ENCODE results near the gene TMEM14A. TPM values are rescaled to one million over a fixed set of nuclear protein-coding genes. Genes with fewer than 3 reads are reported as not detected.
"Not testable (repeated sequence)": the region's sequence is repeated elsewhere in the genome, so short reads cannot be mapped to it uniquely, and the experiment has no call there.

The TMEM14A gene
- total RNA-seq, 1 experiment from 2014 or later, result 7.3 TPM

DNA sequence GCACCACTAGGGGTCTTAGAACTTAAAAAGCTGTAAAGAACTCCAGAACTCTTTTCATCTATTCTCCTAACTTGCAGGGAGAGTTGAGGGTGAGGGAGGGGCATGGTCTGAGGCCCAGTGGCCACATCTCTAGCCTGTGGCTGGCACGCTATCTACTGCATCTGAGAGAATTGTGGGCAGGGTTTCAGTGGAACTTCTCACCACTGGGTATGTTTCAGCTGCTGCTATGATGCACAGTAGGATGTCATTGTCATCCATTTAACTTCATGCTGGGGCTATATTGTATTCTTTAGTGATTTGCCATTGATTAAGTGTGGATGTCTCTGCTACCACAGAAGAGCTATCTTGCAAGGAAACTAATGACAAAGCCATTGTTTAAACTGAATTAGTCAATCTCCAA lies 4.5 kb downstream of the TMEM14A start:
- Histone ChIP-seq H3K4ac (ENCODE audit: low read depth, low read length) (no peak overlapping the region), H2AK5ac (ENCODE audit: insufficient read length, low read length) (no peak overlapping the region), H3K27ac (ENCODE audit: insufficient read length, low read depth, low read length) (no peak overlapping the region), H3K9me3 (ENCODE audit: control insufficient read depth, low read depth, low read length) (no peaks in the 10 kb centered on the region), H3K79me1 (ENCODE audit: insufficient read depth, low read depth, low read length, poor library complexity, severe bottlenecking) (no peaks in the 10 kb centered on the region), H3K14ac (ENCODE audit: insufficient read depth, low read length) (no peak overlapping the region), H2BK5ac (ENCODE audit: insufficient read length, low read length) (no peak overlapping the region), H2BK120ac (ENCODE audit: low read depth, low read length, poor library complexity, severe bottlenecking) (no peak overlapping the region), H2BK20ac (ENCODE audit: low read depth, low read length, poor library complexity, severe bottlenecking) (no peak overlapping the region), H3K9ac (ENCODE audit: extremely low read depth, insufficient read length, low read length) (no peak overlapping the region), H2AFZ (ENCODE audit: low read length) (no peak overlapping the region), H3K23ac (ENCODE audit: insufficient read length, low read depth, low read length) (no peak overlapping the region), H4K5ac (ENCODE audit: insufficient read length, low read depth, low read length) (no peak overlapping the region), H3K23me2 (ENCODE audit: insufficient read length, low read depth, low read length, poor library complexity, severe bottlenecking) (peaks cover 5% of the 10 kb centered on the region), H4K91ac (ENCODE audit: insufficient read length, low read depth, low read length) (no peak overlapping the region), H3K18ac (ENCODE audit: insufficient read length, low read depth, low read length) (no peak overlapping the region), H3K79me2 (ENCODE audit: insufficient read depth, low read length) (no peaks in the 10 kb centered on the region), H4K20me1 (ENCODE audit: control insufficient read depth, insufficient read depth, insufficient read length) (no peaks in the 10 kb centered on the region), H3K27me3 (ENCODE audit: insufficient read depth, low read length) (no peaks in the 10 kb centered on the region; the same call in 1 of the 2 replicates), H3K4me2 (ENCODE audit: insufficient read depth, insufficient read length, low read length) (no peak overlapping the region), H4K8ac (replicated peaks; ENCODE audit: insufficient read length, low read depth, low read length) (no peak overlapping the region), H2BK12ac (ENCODE audit: insufficient read length, low read depth, low read length) (no peak overlapping the region), H3K4me1 (ENCODE audit: insufficient read depth, low read length) (peaks cover 2% of the 10 kb centered on the region; the same call in 1 of the 2 replicates), H3K56ac (ENCODE audit: insufficient read length, low read depth, low read length) (no peak overlapping the region), H2BK15ac (ENCODE audit: low read depth, low read length) (no peak overlapping the region), H3T11ph (ENCODE audit: low read length) (no peak overlapping the region)
- no peak overlapping the region for H3K27ac Mint-ChIP-seq
- H3K4me3 Mint-ChIP-seq, result no peak overlapping the region
- peaks cover 20% of the 10 kb centered on the region for H3K27me3 Mint-ChIP-seq (ENCODE audit: low read depth)
- TF ChIP-seq, protein P1, sequence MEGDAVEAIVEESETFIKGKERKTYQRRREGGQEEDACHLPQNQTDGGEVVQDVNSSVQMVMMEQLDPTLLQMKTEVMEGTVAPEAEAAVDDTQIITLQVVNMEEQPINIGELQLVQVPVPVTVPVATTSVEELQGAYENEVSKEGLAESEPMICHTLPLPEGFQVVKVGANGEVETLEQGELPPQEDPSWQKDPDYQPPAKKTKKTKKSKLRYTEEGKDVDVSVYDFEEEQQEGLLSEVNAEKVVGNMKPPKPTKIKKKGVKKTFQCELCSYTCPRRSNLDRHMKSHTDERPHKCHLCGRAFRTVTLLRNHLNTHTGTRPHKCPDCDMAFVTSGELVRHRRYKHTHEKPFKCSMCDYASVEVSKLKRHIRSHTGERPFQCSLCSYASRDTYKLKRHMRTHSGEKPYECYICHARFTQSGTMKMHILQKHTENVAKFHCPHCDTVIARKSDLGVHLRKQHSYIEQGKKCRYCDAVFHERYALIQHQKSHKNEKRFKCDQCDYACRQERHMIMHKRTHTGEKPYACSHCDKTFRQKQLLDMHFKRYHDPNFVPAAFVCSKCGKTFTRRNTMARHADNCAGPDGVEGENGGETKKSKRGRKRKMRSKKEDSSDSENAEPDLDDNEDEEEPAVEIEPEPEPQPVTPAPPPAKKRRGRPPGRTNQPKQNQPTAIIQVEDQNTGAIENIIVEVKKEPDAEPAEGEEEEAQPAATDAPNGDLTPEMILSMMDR (conservative IDR thresholded peaks at IDR 0.05), result peak; percentile 47; the same call in 2 of the 3 replicates
- WGBS (ENCODE audit: extremely low coverage, insufficient read length, low lambda C conversion rate), result no CpG with 5 or more reads among the region's 1 CpG
- H3K4me1 Mint-ChIP-seq, result peaks cover 24 to 31% of the 10 kb centered on the region in 2 experiments
- peaks cover 6 to 16% (median 15%) of the 10 kb centered on the region in 3 experiments; a peak in 6 of 7 replicates for H3K36me3 Mint-ChIP-seq (ENCODE audit: insufficient read depth in 1 of 3, low read depth in 3 of 3)
- no peak for DNase-seq
- no peaks in the 10 kb centered on the region for H3K9me3 Mint-ChIP-seq

DNA sequence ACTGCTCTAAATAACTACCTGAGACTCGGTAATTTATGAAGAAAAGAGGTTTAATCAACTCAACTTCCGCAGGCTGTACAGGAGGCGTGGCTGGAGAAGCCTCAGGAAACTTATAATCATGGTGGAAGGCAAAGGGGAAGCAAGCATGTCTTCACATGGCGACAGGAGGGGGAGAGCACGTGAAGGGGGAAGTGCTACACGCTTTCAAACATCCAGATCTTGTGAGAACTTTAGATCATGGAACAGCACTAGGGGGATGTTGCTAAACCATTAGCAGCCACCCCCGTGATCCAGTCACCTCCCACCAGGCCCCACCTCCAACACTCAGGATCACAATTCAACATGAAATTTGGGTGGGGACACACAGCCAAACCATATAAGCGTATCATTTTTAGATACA lies 5.7 kb downstream of the TMEM14A start:
- not testable (repeated sequence) for H3K27ac ChIP-seq (ENCODE audit: insufficient read length, low read depth, low read length); H4K91ac ChIP-seq (ENCODE audit: insufficient read length, low read depth, low read length); H2BK15ac ChIP-seq (ENCODE audit: low read depth, low read length); H3K4me3 Mint-ChIP-seq; DNase-seq; H4K20me1 ChIP-seq (ENCODE audit: control insufficient read depth, insufficient read depth, insufficient read length); H3K27me3 ChIP-seq (ENCODE audit: insufficient read depth, low read length); H3K9ac ChIP-seq (ENCODE audit: extremely low read depth, insufficient read length, low read length); H2AFZ ChIP-seq (ENCODE audit: low read length); H2BK120ac ChIP-seq (ENCODE audit: low read depth, low read length, poor library complexity, severe bottlenecking); H2BK20ac ChIP-seq (ENCODE audit: low read depth, low read length, poor library complexity, severe bottlenecking); H3K4me1 ChIP-seq (ENCODE audit: insufficient read depth, low read length); H2BK5ac ChIP-seq (ENCODE audit: insufficient read length, low read length); H3K18ac ChIP-seq (ENCODE audit: insufficient read length, low read depth, low read length); H3K4me2 ChIP-seq (ENCODE audit: insufficient read depth, insufficient read length, low read length); H3K79me1 ChIP-seq (ENCODE audit: insufficient read depth, low read depth, low read length, poor library complexity, severe bottlenecking); H4K8ac ChIP-seq (replicated peaks; ENCODE audit: insufficient read length, low read depth, low read length); H3K23me2 ChIP-seq (ENCODE audit: insufficient read length, low read depth, low read length, poor library complexity, severe bottlenecking); H3K56ac ChIP-seq (ENCODE audit: insufficient read length, low read depth, low read length); H3K9me3 Mint-ChIP-seq; H2BK12ac ChIP-seq (ENCODE audit: insufficient read length, low read depth, low read length); H3K27ac Mint-ChIP-seq; H2AK5ac ChIP-seq (ENCODE audit: insufficient read length, low read length); H3K4ac ChIP-seq (ENCODE audit: low read depth, low read length); H3K23ac ChIP-seq (ENCODE audit: insufficient read length, low read depth, low read length); H3K14ac ChIP-seq (ENCODE audit: insufficient read depth, low read length); H3T11ph ChIP-seq (ENCODE audit: low read length); H4K5ac ChIP-seq (ENCODE audit: insufficient read length, low read depth, low read length); H3K9me3 ChIP-seq (ENCODE audit: control insufficient read depth, low read depth, low read length); H3K79me2 ChIP-seq (ENCODE audit: insufficient read depth, low read length)
- Mint-ChIP-seq H3K4me1 (peaks cover 17 to 23% of the 10 kb centered on the region in 2 experiments), H3K36me3 (ENCODE audit: insufficient read depth in 1 of 3, low read depth in 3 of 3) (peaks cover 4 to 16% (median 15%) of the 10 kb centered on the region in 3 experiments; a peak in 5 of 7 replicates), H3K27me3 (ENCODE audit: low read depth) (peaks cover 15% of the 10 kb centered on the region)
- WGBS (ENCODE audit: extremely low coverage, insufficient read length, low lambda C conversion rate), result no CpG with 5 or more reads among the region's 8 CpGs
